Neural cell (in vitro differentiated cells): ENCODE measurements around the gene SPARC. TPM values are rescaled to one million over a fixed set of nuclear protein-coding genes. Genes with fewer than 3 reads are reported as not detected.

Experiments
- H2AFZ ChIP-seq: fragments of 200-600, 300-800 bp; sonication (generic), shearing (Covaris generic); 2 replicates; pipeline ENCODE4 v1.6.0; 2014; ENCODE audit warnings: low read depth, mild to moderate bottlenecking, antibody characterized with exemption, low read length, moderate library complexity
- H3F3A ChIP-seq: fragments of 200-600 bp; shearing (Covaris generic); 2 replicates; pipeline ENCODE4 v1.6.1; 2016; ENCODE audit warnings: mild to moderate bottlenecking, moderate library complexity, mixed read lengths, antibody characterized with exemption, low read length; ENCODE audit not compliant: insufficient read depth, poor library complexity, severe bottlenecking
- H3K27ac ChIP-seq: fragments of 200-600, 300-800 bp; sonication (generic), shearing (Covaris generic); 2 replicates; pipeline ENCODE4 v1.5.1; 2014; ENCODE audit warnings: mild to moderate bottlenecking, low read length, moderate library complexity
- H3K27me3 ChIP-seq: fragments of 300-800, 200-600 bp; sonication (generic), shearing (Covaris generic); 2 replicates; pipeline ENCODE4 v1.6.0; 2014; ENCODE audit warnings: mild to moderate bottlenecking, low read depth, low read length, moderate library complexity; ENCODE audit not compliant: insufficient read depth
- H3K36me3 ChIP-seq: fragments of 300-800, 200-600 bp; sonication (generic), shearing (Covaris generic); 2 replicates; pipeline ENCODE4 v1.5.1; 2014; ENCODE audit warnings: mild to moderate bottlenecking, antibody characterized with exemption, low read length, moderate library complexity; ENCODE audit not compliant: insufficient read depth
- H3K4me2 ChIP-seq: fragments of 300-800, 200-600 bp; sonication (generic), shearing (Covaris generic); 2 replicates; pipeline ENCODE4 v1.6.0; 2014; ENCODE audit warnings: mild to moderate bottlenecking, low read length
- H3K4me3 ChIP-seq: fragments of 300-800, 200-600 bp; sonication (generic), shearing (Covaris generic); 2 replicates; pipeline ENCODE4 v1.5.1; 2014; ENCODE audit warnings: mild to moderate bottlenecking, low read length, moderate library complexity
- H3K79me2 ChIP-seq: fragments of 200-600 bp; shearing (Covaris generic); replicated peaks from 2 replicates; pipeline ENCODE4 v1.6.0; 2014; ENCODE audit warnings: mild to moderate bottlenecking, low read length, moderate library complexity; ENCODE audit not compliant: insufficient read depth
- H3K9ac ChIP-seq: fragments of 300-800, 200-600 bp; sonication (generic), shearing (Covaris generic); 2 replicates; pipeline ENCODE4 v1.6.1; 2016; ENCODE audit warnings: mild to moderate bottlenecking, low read length, mixed read lengths
- H3K9me2 ChIP-seq: fragments of 200-600 bp; shearing (Covaris generic); 2 replicates; pipeline ENCODE4 v1.6.1; 2016; ENCODE audit warnings: mild to moderate bottlenecking, low read length, mixed read lengths; ENCODE audit not compliant: insufficient read depth
- H3K9me3 ChIP-seq: fragments of 200-600, 300-800 bp; sonication (generic), shearing (Covaris generic); 2 replicates; pipeline ENCODE4 v1.6.1; 2016; ENCODE audit warnings: mild to moderate bottlenecking, mixed run types, low read length, moderate library complexity, mixed read lengths
- H4K20me1 ChIP-seq: fragments of 200-600 bp; shearing (Covaris generic); 2 replicates; pipeline ENCODE4 v1.6.1; 2016; ENCODE audit warnings: mild to moderate bottlenecking, mixed run types; ENCODE audit not compliant: insufficient read depth
- EP300 ChIP-seq: fragments of 450-650 bp; conservative IDR thresholded peaks from 2 replicates; pipeline ENCODE4 v1.6.1; 2014; ENCODE audit warnings: antibody characterized with exemption, mild to moderate bottlenecking, moderate library complexity; ENCODE audit not compliant: poor library complexity, severe bottlenecking
- EZH2 ChIP-seq: fragments of 200-600, 300-800 bp; shearing (Covaris generic), sonication (generic); IDR thresholded peaks from 2 replicates; pipeline ENCODE4 v1.6.1; 2014; ENCODE audit warnings: antibody characterized with exemption, low read length, borderline replicate concordance, mild to moderate bottlenecking; ENCODE audit not compliant: insufficient read depth, poor library complexity, severe bottlenecking
- MXI1 ChIP-seq: fragments of 450-650 bp; conservative IDR thresholded peaks from 2 replicates; pipeline ENCODE4 v1.6.1; 2014; ENCODE audit warnings: antibody characterized with exemption, mild to moderate bottlenecking; ENCODE audit not compliant: poor library complexity, severe bottlenecking
- POLR2AphosphoS5 ChIP-seq: IDR thresholded peaks from 2 replicates; pipeline ENCODE4 v1.6.1; 2012
- RAD21 ChIP-seq: fragments of 450-650 bp; conservative IDR thresholded peaks from 2 replicates; pipeline ENCODE4 v1.6.1; 2014; ENCODE audit warnings: antibody characterized with exemption, mild to moderate bottlenecking, moderate library complexity
- SMC3 ChIP-seq: fragments of 450-650 bp; conservative IDR thresholded peaks from 2 replicates; pipeline ENCODE4 v1.6.1; 2014; ENCODE audit warnings: antibody characterized with exemption, mild to moderate bottlenecking, moderate library complexity; ENCODE audit not compliant: poor library complexity
- TAF1 ChIP-seq: IDR thresholded peaks from 2 replicates; pipeline ENCODE4 v1.6.1; 2012; ENCODE audit warnings: low read depth
- polyA plus RNA-seq: library from polyadenylated mRNA; depleted of rRNA; stranded (reverse); fragments of >200 nt; gene quantifications from 2 replicates; pipeline ENCODE4 v1.2.3, GENCODE V29; 2014
- TF ChIP-seq, protein P1 (sequence below): IDR thresholded peaks from 2 replicates; pipeline ENCODE4 v1.6.1; 2012; ENCODE audit warnings: borderline replicate concordance
- TF ChIP-seq, protein P2 (sequence below): fragments of 450-650 bp; IDR thresholded peaks from 2 replicates; pipeline ENCODE4 v1.5.1; 2014; ENCODE audit warnings: antibody characterized with exemption, mild to moderate bottlenecking, moderate library complexity; ENCODE audit not compliant: poor library complexity, severe bottlenecking

SPARC gene
- polyA plus RNA-seq, 1 donor from 2014 or later, result 15.3 TPM

DNA sequence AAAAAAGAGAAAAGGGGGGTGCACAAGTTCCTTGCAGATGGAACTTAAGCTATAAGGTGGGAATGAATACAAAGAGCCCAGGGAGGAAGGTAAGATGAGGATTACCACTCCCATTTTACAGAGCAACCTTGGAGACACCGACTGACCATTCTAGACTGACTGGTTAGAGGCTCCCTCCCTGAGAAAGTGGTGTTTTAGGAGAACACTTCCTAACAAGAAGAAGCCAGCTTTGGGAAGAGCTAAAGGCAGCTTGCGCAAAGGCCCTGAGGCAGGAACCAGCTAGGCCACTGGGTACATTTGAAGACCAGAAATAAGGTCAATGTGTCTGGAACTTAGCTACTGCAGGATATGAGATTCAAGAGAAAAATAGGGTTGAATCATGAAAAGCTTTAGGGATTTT, 38.6 kb downstream of the SPARC start:
- no peak overlapping the region for H3K27ac ChIP-seq
- H3K36me3 ChIP-seq, result no peaks in the 10 kb centered on the region
- H3F3A ChIP-seq, result no peaks in the 10 kb centered on the region
- H3K9me3 ChIP-seq, result no peaks in the 10 kb centered on the region
- no peaks in the 10 kb centered on the region for H4K20me1 ChIP-seq
- H3K79me2 ChIP-seq, result no peaks in the 10 kb centered on the region
- H3K4me3 ChIP-seq, result no peak overlapping the region
- no peak overlapping the region for H3K4me2 ChIP-seq
- no peak overlapping the region for H2AFZ ChIP-seq
- no peak for TF ChIP-seq EZH2
- TF ChIP-seq TAF1, result no peak
- TF ChIP-seq, protein P1, sequence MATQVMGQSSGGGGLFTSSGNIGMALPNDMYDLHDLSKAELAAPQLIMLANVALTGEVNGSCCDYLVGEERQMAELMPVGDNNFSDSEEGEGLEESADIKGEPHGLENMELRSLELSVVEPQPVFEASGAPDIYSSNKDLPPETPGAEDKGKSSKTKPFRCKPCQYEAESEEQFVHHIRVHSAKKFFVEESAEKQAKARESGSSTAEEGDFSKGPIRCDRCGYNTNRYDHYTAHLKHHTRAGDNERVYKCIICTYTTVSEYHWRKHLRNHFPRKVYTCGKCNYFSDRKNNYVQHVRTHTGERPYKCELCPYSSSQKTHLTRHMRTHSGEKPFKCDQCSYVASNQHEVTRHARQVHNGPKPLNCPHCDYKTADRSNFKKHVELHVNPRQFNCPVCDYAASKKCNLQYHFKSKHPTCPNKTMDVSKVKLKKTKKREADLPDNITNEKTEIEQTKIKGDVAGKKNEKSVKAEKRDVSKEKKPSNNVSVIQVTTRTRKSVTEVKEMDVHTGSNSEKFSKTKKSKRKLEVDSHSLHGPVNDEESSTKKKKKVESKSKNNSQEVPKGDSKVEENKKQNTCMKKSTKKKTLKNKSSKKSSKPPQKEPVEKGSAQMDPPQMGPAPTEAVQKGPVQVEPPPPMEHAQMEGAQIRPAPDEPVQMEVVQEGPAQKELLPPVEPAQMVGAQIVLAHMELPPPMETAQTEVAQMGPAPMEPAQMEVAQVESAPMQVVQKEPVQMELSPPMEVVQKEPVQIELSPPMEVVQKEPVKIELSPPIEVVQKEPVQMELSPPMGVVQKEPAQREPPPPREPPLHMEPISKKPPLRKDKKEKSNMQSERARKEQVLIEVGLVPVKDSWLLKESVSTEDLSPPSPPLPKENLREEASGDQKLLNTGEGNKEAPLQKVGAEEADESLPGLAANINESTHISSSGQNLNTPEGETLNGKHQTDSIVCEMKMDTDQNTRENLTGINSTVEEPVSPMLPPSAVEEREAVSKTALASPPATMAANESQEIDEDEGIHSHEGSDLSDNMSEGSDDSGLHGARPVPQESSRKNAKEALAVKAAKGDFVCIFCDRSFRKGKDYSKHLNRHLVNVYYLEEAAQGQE, result no peak
- H3K9me2 ChIP-seq, result no peaks in the 10 kb centered on the region
- H3K27me3 ChIP-seq, result no peaks in the 10 kb centered on the region
- no peak overlapping the region for H3K9ac ChIP-seq

DNA sequence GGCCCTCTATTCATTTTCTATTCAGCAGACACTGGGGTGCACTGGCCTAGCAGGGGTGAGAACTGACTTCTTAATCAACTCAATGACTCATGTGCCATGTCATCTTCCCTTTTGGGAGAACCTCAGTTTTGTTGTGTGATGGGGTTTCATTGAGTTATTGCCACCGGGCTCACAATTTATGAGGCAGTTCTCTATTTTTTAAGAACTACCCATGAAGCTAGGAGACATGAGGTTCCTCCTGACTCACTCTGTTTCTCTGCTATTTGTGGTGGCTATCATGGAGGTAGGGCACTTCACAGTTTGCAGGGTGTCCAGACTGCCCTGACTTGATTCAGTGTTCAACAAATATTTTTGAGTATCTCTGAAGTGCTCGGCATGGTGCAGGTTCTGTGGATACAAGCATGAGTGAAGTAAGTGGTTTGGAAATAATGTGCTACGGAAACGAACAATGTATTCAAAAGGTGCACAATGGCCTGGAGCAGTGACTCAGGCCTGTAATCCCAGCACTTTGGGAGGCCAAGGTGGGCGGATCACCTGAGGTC, 39.3 kb downstream of the SPARC start:
- Histone ChIP-seq H3K27ac (no peak overlapping the region), H3K27me3 (no peaks in the 10 kb centered on the region), H3F3A (no peaks in the 10 kb centered on the region), H4K20me1 (no peaks in the 10 kb centered on the region), H3K9me2 (no peaks in the 10 kb centered on the region), H3K79me2 (no peaks in the 10 kb centered on the region), H3K36me3 (no peaks in the 10 kb centered on the region), H3K4me2 (no peak overlapping the region), H3K9me3 (no peaks in the 10 kb centered on the region), H2AFZ (no peak overlapping the region), H3K9ac (no peak overlapping the region), H3K4me3 (no peak overlapping the region)
- TF ChIP-seq RAD21 (no peak), EZH2 (no peak), EP300 (no peak), TAF1 (no peak), MXI1 (no peak), SMC3 (no peak), POLR2AphosphoS5 (no peak)
- TF ChIP-seq, protein P2, sequence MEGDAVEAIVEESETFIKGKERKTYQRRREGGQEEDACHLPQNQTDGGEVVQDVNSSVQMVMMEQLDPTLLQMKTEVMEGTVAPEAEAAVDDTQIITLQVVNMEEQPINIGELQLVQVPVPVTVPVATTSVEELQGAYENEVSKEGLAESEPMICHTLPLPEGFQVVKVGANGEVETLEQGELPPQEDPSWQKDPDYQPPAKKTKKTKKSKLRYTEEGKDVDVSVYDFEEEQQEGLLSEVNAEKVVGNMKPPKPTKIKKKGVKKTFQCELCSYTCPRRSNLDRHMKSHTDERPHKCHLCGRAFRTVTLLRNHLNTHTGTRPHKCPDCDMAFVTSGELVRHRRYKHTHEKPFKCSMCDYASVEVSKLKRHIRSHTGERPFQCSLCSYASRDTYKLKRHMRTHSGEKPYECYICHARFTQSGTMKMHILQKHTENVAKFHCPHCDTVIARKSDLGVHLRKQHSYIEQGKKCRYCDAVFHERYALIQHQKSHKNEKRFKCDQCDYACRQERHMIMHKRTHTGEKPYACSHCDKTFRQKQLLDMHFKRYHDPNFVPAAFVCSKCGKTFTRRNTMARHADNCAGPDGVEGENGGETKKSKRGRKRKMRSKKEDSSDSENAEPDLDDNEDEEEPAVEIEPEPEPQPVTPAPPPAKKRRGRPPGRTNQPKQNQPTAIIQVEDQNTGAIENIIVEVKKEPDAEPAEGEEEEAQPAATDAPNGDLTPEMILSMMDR, result no peak
- TF ChIP-seq, protein P1, result no peak
